ENCODE data around the gene FCN3.

FCN3 gene

GRCh38 chr1:27374362-27375086, at the start of gene FCN3:
Gene FCN3, minus strand, starts transcription at chr1:27374824. Its CDS starts 6 bp downstream, at chr1:27374818.
- Histone ChIP-seq H4K20me1 (ENCODE audit: insufficient read depth, low read length) (no peaks in the 10 kb centered on the region), H3K4me3 (ENCODE audit: low read length) (no peak within 1 kb of the TSS), H2AFZ (ENCODE audit: low read depth, low read length) (no peak within 1 kb of the TSS), H3K4me2 (ENCODE audit: low read length) (no peak within 1 kb of the TSS), H3K4me1 (ENCODE audit: low read length) (peaks cover 8% of the 10 kb centered on the region; the same call in 1 of the 2 replicates), H3K27me3 (ENCODE audit: low read depth, low read length) (no peaks in the 10 kb centered on the region), H3K9ac (ENCODE audit: low read length) (no peak within 1 kb of the TSS), H3K27ac (ENCODE audit: low read length) (no peak within 1 kb of the TSS), H3K36me3 (replicated peaks; ENCODE audit: low read depth, low read length) (no peaks in the 10 kb centered on the region), H3K9me3 (ENCODE audit: insufficient read depth, low read length) (no peaks in the 10 kb centered on the region), H3K79me2 (ENCODE audit: low read length) (no peaks in the 10 kb centered on the region)
- TF ChIP-seq CTCF (IDR thresholded peaks at IDR 0.05; ENCODE audit: low read depth, low read length) (no peak), EZH2phosphoT487 (IDR thresholded peaks at IDR 0.05; ENCODE audit: low read depth) (no peak)

GRCh38 chr1:27423709-27424108, 49.1 kb upstream of the FCN3 start:
- H3K27ac ChIP-seq (ENCODE audit: low read length), result no peak overlapping the region
- no peak overlapping the region for H3K4me3 ChIP-seq (ENCODE audit: low read length)
- peaks cover 6% of the 10 kb centered on the region for H3K36me3 ChIP-seq (replicated peaks; ENCODE audit: low read depth, low read length)
- 0 out of 2 replicates have a peak, but pooled peaks cover 14% of the 10 kb centered on the region for H4K20me1 ChIP-seq (ENCODE audit: insufficient read depth, low read length)
- no peak overlapping the region for H3K9ac ChIP-seq (ENCODE audit: low read length)
- H3K4me2 ChIP-seq (ENCODE audit: low read length), result no peak overlapping the region
- H2AFZ ChIP-seq (ENCODE audit: low read depth, low read length), result no peak overlapping the region
- H3K9me3 ChIP-seq (ENCODE audit: insufficient read depth, low read length), result no peaks in the 10 kb centered on the region
- no peak for TF ChIP-seq CTCF (IDR thresholded peaks at IDR 0.05; ENCODE audit: low read depth, low read length)
- no peak for TF ChIP-seq EZH2phosphoT487 (IDR thresholded peaks at IDR 0.05; ENCODE audit: low read depth)
- peaks cover 5% of the 10 kb centered on the region; the same call in 1 of the 2 replicates for H3K79me2 ChIP-seq (ENCODE audit: low read length)
- no peaks in the 10 kb centered on the region for H3K27me3 ChIP-seq (ENCODE audit: low read depth, low read length)
- H3K4me1 ChIP-seq (ENCODE audit: low read length), result peaks cover 38% of the 10 kb centered on the region

GRCh38 chr1:27418326-27419185, 43.9 kb upstream of the FCN3 start:
- peak overlapping the region; percentile 89 for H3K4me2 ChIP-seq (ENCODE audit: low read length)
- H3K79me2 ChIP-seq (ENCODE audit: low read length), result peaks cover 5% of the 10 kb centered on the region; the same call in 1 of the 2 replicates
- H3K27ac ChIP-seq (ENCODE audit: low read length), result peak overlapping the region; percentile 93
- H3K9ac ChIP-seq (ENCODE audit: low read length), result peak overlapping the region; percentile 63
- H3K4me3 ChIP-seq (ENCODE audit: low read length), result peak overlapping the region; percentile 64
- no peaks in the 10 kb centered on the region for H3K27me3 ChIP-seq (ENCODE audit: low read depth, low read length)
- no peaks in the 10 kb centered on the region for H4K20me1 ChIP-seq (ENCODE audit: insufficient read depth, low read length)
- peaks cover 23% of the 10 kb centered on the region for H3K36me3 ChIP-seq (replicated peaks; ENCODE audit: low read depth, low read length)
- no peak overlapping the region for H2AFZ ChIP-seq (ENCODE audit: low read depth, low read length)
- H3K9me3 ChIP-seq (ENCODE audit: insufficient read depth, low read length), result no peaks in the 10 kb centered on the region
- TF ChIP-seq EZH2phosphoT487 (IDR thresholded peaks at IDR 0.05; ENCODE audit: low read depth) (no peak), CTCF (IDR thresholded peaks at IDR 0.05; ENCODE audit: low read depth, low read length) (no peak)
- peaks cover 46% of the 10 kb centered on the region for H3K4me1 ChIP-seq (ENCODE audit: low read length)

DNA sequence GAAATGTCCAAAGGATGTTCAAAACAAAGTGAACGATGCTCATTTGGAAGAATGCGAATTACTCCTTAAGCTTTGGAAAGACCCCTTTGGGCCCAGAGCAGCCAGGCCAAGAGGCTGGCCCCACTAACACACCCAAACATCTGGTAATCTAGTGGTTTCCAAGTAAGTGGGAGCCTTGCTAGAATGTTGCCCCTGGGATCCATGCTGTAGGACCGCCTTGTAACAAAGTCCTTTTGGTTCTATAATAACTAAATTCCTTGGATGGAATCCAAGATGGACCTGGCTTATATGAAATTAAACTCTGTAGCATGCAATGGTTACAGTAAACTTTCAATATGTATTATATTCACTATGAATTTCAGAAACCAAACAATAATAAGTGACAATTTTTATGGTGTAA, 43.1 kb upstream of the FCN3 start:
- peak overlapping the region; percentile 89 for H3K4me2 ChIP-seq (ENCODE audit: low read length)
- TF ChIP-seq CTCF (IDR thresholded peaks at IDR 0.05; ENCODE audit: low read depth, low read length) (no peak), EZH2phosphoT487 (IDR thresholded peaks at IDR 0.05; ENCODE audit: low read depth) (no peak)
- H3K9me3 ChIP-seq (ENCODE audit: insufficient read depth, low read length), result no peaks in the 10 kb centered on the region
- peaks cover 27% of the 10 kb centered on the region for H3K36me3 ChIP-seq (replicated peaks; ENCODE audit: low read depth, low read length)
- no peak overlapping the region for H2AFZ ChIP-seq (ENCODE audit: low read depth, low read length)
- peaks cover 5% of the 10 kb centered on the region; the same call in 1 of the 2 replicates for H3K79me2 ChIP-seq (ENCODE audit: low read length)
- no peaks in the 10 kb centered on the region for H3K27me3 ChIP-seq (ENCODE audit: low read depth, low read length)
- H4K20me1 ChIP-seq (ENCODE audit: insufficient read depth, low read length), result no peaks in the 10 kb centered on the region
- peak overlapping the region; percentile 63 for H3K9ac ChIP-seq (ENCODE audit: low read length)
- 0 out of 2 replicates have a peak overlapping the region, but pooled peaks have one; percentile 64 for H3K4me3 ChIP-seq (ENCODE audit: low read length)
- peaks cover 45% of the 10 kb centered on the region for H3K4me1 ChIP-seq (ENCODE audit: low read length)
- peak overlapping the region; percentile 93 for H3K27ac ChIP-seq (ENCODE audit: low read length)

Measured in OCI-LY3 (cell line).